ENCODE results near the gene LUZP4.
A peak's percentile ranks its signal among the peaks of the same experiment; 100 is the strongest.

Gene LUZP4

GRCh38 chrX:115284877-115285276 is 4.6 kb upstream of the LUZP4 start:
- Histone ChIP-seq H3K36me3 (no peaks in the 10 kb centered on the region), H3K27me3 (no peaks in the 10 kb centered on the region), H3K4me1 (no peaks in the 10 kb centered on the region), H3K4me3 (no peak overlapping the region), H3K27ac (no peak overlapping the region), H3K9me3 (peaks cover 0 to 9% (median 0%) of the 10 kb centered on the region in 3 donors)
- peak in 1 of 2 experiments; percentile 6 for TF ChIP-seq CTCF (IDR thresholded peaks at IDR 0.05)
- no peak for DNase-seq
- intact Hi-C loops (cut with DNase I; ENCODE audit: low total_unique reads) = no loop called here

GRCh38 chrX:115297189-115297588 is 7.7 kb downstream of the LUZP4 start:
- H3K27ac ChIP-seq = no peak overlapping the region
- H3K4me1 ChIP-seq = no peaks in the 10 kb centered on the region
- no peaks in the 10 kb centered on the region for H3K27me3 ChIP-seq
- DNase-seq = no peak
- H3K36me3 ChIP-seq = no peaks in the 10 kb centered on the region
- no peaks in the 10 kb centered on the region for H3K9me3 ChIP-seq
- intact Hi-C loops (cut with DNase I; ENCODE audit: low total_unique reads) = no loop called here
- no peak overlapping the region for H3K4me3 ChIP-seq
- TF ChIP-seq CTCF (IDR thresholded peaks at IDR 0.05) = no peak

GRCh38 chrX:115311139-115311538 is 21.6 kb downstream of the LUZP4 start:
- Histone ChIP-seq H3K27ac (no peak overlapping the region), H3K4me1 (no peaks in the 10 kb centered on the region), H3K27me3 (no peaks in the 10 kb centered on the region), H3K9me3 (no peaks in the 10 kb centered on the region), H3K36me3 (no peaks in the 10 kb centered on the region), H3K4me3 (no peak overlapping the region)
- intact Hi-C loops (cut with DNase I; ENCODE audit: low total_unique reads) = no loop called here
- no peak for DNase-seq
- TF ChIP-seq CTCF (IDR thresholded peaks at IDR 0.05) = no peak

GRCh38 chrX:115311601-115312001 is 22.1 kb downstream of the LUZP4 start:
- no peaks in the 10 kb centered on the region for H3K36me3 ChIP-seq
- no peak for DNase-seq
- H3K4me3 ChIP-seq = no peak overlapping the region
- intact Hi-C loops (cut with DNase I; ENCODE audit: low total_unique reads) = no loop called here
- no peaks in the 10 kb centered on the region for H3K4me1 ChIP-seq
- no peaks in the 10 kb centered on the region for H3K9me3 ChIP-seq
- no peaks in the 10 kb centered on the region for H3K27me3 ChIP-seq
- no peak overlapping the region for H3K27ac ChIP-seq
- no peak for TF ChIP-seq CTCF (IDR thresholded peaks at IDR 0.05)

GRCh38 chrX:115318139-115318538 is 28.6 kb downstream of the LUZP4 start:
- no peak for DNase-seq
- Histone ChIP-seq H3K27me3 (no peaks in the 10 kb centered on the region), H3K36me3 (no peaks in the 10 kb centered on the region), H3K4me1 (no peaks in the 10 kb centered on the region), H3K9me3 (no peaks in the 10 kb centered on the region), H3K4me3 (no peak overlapping the region), H3K27ac (no peak overlapping the region)
- intact Hi-C loops (cut with DNase I; ENCODE audit: low total_unique reads) = no loop called here
- TF ChIP-seq CTCF (IDR thresholded peaks at IDR 0.05) = no peak

GRCh38 chrX:115322375-115322774 is 32.9 kb downstream of the LUZP4 start:
- Histone ChIP-seq H3K36me3 (no peaks in the 10 kb centered on the region), H3K9me3 (no peaks in the 10 kb centered on the region), H3K27me3 (no peaks in the 10 kb centered on the region), H3K27ac (no peak overlapping the region), H3K4me3 (no peak overlapping the region), H3K4me1 (peaks cover 0 to 4% (median 0%) of the 10 kb centered on the region in 4 donors)
- TF ChIP-seq CTCF (IDR thresholded peaks at IDR 0.05) = no peak
- intact Hi-C loops (cut with DNase I; ENCODE audit: low total_unique reads) = no loop called here
- no peak for DNase-seq
